COLO668 (cell line): ENCODE data around the gene SPSB4.
"Not testable (repeated sequence)": the region's sequence is repeated elsewhere in the genome, so short reads cannot be mapped to it uniquely, and the experiment has no call there.

Source experiments
- DNase-seq: peaks from one replicate; lab custom pipeline; 2025; ENCODE audit not compliant: unreplicated experiment; lab: John Stamatoyannopoulos, UW

SPSB4 gene

DNA sequence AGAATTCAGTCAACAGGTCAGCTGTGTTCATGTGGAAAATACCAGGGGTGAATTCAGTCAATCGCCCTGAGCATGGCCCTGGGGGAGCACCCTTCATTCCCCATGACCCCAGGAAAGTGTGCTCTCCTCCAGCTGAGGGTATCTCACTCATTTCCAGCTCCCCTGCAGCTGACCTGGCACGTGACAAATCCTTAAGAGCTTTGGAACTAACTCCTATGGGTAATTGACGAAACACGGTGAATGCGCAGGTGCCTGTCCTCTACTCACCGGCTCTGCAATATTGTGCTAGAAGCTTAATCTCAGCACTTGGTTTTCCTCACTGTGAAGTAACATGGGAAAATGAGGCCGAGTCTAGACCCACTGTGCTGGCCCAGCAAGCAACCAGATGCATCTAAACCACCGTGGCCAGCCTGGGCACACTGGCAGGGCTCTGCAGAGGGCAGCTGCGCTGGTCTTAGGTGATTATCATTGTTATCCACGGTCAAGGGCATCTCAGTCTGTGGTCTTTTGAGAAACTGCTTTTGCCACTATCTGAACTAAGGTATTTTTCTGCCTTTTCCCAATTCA lies 63.1 kb downstream of the SPSB4 start:
- no peak for DNase-seq

DNA sequence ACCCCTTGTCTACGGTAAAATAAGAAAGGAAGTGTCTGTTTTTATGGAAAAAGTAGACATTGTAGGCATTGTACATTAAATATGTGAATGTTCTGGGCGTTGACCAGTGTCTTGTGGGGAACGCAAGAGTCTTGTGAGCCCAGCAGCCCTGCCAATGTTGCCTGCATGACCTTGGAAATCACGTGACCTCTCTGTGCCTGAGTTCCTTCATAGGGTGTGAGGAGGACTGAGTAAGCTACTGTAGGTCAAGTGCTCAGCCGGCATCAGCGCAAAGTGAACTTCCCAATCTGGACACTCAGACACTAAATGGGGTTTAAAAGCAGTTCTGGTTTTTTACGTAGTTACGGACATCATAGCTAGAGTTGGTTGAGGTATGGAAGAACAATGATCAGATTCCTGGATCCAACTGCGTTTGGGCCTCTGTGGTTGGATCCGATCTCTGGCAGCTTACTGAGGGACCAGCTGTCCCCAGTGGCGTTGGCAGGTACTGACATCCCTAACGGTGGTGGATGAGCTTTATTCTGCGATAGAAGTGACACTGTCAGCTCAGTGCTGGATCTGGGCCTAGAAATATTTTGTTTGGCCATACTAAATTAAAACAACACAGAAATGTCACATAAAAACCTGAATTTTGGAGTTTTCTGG lies 63.8 kb downstream of the SPSB4 start:
- peak; percentile 2 for DNase-seq

DNA sequence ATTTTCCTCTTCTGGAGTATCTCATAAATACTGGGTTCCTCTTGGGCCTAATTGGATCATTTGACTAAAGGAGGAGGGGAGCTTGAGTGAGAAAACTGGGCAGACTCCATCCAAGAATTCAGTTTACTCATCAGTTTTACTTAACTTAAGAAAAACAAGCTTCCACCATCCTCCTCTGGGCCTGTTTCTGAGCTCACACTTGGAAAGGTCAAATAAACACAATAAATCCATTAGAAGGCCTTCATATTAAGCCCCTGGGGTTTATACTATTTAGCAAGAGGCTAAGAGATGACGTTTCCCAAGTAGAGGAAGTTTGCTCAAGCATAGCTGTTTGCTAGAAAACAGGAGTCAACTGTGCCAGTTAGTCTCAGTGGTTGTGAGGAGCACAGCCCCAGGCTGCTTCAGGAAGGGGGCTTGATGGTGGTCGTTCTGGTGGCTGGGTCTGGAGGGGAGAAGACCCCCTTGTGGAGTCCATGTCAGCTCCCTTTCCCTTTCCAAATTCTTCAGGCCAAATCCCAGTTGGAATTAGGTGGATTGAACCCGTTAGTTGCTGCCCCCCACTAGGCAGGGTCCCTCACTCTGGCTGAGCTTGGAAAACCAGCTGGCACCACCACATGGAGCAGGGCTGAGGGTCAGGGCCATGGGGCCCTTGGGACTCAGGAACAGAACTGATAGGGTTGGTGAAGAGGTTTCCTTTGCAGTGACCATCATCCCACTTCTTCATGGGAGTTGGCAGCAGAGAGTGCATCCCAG lies 64.8 kb downstream of the SPSB4 start:
- DNase-seq: no peak

DNA sequence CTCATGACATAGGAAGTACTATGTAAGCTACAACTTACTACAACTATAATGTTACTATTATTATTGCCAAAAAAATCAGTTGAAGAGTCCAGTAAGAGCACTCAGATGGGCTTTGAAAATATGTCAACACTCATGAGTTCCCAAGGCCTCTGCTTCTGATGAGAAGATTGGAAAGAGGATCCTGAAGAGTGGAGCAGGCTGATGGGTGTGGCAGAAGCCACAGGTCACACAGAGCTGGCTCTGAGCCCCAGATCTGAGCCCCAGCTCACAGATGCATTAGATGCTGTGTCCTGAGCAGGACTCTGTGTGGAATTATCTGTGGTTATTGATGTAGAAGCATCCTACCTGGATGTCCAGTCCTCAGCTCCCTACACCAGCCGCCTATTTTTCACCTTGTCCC lies 65.6 kb downstream of the SPSB4 start:
- no peak for DNase-seq

DNA sequence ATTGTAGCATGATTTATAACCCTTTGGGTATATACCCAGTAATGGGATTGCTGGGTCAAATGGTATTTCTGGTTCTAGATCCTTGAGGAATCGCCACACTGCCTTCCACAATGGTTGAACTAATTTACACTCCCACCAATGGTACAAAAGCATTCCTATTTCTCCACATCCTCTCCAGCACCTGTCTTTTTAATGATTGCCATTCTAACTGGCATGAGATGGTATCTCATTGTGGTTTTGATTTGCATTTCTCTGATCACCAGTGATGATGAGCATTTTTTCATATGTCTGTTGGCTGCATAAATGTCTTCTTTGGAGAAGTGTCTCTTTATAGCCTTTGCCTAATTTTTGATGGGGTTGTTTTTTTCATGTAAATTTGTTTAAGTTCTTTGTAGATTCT lies 66.8 kb downstream of the SPSB4 start:
- DNase-seq: not testable (repeated sequence)

DNA sequence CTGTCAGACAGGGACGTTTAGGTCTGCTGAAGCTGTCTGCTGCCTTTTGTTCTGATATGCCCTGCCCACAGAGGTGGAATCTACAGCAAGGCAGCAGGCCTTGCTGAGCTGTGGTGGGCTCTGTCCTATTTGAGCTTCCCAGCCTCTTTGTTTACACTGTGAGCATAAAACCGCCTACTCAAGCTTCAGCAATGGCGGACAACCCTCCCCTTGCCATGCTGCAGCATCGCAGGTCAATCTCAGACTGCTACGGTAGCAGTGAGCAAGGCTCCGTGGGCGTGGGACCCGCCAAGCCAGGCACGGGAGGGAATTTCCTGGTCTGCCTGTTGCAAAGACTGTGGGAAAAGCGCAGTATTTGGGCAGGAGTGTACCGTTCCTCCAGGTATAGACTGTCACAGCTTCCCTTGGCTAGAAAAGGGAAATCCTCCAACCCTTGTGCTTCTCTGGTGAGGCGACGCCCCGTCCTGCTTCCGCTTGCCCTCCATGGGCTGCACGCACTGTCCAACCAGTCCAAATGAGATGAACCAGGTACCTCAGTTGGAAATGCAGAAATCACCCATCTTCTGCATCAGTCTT lies 71.4 kb downstream of the SPSB4 start:
- no peak for DNase-seq

DNA sequence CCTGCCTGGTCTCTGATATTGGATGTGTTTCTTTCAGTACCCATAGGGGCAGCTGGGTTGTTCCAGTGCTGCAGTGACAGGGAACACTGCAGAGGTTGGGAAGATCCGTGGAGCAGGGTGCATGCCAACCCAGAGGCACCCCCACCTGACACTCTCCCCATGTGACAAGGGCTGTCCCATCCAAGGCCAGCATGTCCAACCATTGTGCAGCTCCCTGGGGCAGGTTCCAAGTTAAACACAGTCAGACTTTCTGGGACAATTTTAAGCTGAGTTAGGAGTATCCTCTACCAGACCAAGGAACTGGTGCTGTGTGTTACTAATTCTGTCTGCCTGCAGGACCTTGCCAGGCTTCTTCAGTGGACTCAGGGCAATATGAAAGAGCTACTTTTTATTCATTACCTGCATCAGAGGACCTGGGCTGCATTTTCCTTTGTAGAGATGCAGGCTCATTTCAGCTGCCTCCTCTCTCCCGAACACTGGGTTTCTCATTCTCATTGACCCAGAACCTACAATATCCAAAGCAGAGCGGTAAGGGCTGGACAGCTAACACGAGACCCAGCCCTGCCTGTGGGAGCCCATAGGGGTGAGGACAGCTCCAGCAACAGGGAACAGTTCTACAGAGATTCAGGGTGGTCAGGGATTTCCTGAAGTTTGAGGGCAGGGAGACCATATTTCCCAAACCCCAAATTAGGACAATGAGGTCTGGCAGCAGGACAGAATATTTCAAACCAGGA lies 72.7 kb downstream of the SPSB4 start:
- no peak for DNase-seq

DNA sequence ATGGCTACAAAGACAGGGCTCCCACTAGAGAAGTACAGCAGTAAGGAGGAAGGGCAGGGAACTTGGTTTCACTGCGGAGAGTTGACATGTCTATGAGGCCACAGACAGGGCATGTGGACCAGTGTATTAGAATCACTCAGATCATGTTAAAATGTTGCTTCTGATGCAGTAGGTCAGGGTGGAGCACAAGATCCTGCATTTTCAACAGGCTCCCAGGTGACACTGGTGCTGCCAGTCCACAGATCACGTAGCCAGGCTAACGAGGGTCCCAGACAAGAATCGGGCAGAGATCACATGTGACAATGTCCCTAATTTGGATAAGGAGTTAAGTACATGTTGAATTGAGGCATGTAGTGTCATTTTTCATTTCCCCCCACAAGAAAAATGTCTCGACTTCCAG lies 73.6 kb downstream of the SPSB4 start:
- DNase-seq: no peak

DNA sequence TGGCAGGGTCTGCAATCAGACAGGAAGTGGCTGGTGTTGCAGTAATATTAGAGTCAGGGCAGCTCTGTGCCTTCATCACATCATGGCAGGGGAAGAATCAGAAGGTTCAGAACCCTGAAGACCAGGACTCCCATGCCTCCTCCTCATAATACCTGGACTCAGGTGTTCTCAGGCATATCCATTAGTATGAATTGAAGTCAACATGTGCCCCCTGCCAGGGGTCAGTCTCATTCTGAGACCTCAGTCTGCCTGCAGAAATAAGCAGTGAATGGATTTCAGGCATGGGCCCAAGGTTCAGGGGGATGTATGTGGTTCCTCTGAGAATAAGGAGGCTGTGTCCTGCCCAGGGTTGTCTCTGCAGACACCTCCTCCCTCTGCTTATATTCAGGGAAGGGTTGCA lies 74.2 kb downstream of the SPSB4 start:
- DNase-seq: no peak

DNA sequence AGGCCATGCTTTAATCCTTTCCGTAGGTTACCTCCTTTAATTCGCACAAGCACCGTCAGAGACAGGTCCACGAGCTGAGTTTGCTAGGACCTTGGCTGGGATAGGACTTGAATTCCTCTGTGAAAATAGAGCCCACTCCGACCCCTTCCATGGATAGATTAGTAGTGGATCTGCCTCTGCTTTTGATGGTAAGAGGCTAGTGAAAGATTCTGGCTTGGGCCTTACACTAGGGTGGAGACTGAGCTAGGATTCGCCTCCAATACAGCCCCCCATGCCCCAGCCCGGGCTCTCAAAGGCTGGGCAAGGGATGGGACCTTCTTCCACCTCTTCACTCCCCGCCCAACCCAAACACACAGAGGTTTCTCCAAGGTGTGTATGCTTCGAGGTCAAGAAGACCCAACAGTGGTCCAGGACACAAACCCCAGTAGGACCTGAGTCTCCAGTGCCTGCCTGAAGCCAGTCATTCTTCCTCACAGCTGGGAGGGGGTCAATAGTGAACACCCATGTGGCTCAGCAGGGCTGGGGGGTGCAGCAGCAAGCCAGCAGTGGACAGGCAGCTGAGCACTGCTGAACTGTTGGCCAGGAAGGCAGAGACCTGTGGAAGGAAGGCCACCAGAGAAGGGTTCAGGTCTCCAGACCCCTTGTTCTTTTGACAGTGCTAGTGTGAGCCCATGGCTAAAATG lies 75.7 kb downstream of the SPSB4 start:
- no peak for DNase-seq

DNA sequence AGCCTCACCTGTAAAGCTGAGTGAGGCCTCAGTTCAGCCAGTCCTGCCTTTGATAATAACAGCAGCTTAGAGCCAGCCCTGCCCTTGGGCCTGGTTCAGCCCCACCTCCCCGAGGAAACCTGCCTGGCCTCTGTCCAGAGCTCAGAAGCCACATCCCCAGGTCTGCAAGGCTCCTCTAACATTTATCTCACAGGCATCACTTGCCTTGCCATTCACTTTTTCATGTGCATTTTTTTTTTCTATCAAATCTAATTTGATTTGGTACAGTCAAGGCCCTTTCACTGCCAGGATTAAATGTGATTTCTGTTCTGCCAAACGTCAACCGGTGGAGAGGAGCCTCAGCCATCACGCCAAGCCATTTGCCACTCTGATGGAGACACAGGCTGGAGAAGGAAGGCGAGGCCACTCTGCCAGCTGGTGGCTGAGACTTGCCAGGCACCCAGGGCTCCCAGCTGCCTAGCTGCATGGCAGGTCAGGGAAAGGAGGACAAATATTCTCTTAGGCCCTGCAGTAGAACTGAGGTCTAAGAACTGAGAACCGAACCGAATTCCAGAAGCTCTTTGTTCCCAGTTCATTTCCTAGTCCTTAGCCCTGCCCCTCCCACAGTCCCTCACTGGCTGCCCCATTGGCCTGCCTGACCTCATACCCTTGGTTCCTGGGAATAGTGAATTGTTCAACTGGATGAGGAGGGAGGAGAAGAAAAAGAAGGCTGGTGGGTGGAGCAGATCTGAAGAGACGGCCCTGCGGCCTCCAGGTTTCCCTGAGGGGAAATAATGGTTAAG lies 76.4 kb downstream of the SPSB4 start:
- DNase-seq: no peak

DNA sequence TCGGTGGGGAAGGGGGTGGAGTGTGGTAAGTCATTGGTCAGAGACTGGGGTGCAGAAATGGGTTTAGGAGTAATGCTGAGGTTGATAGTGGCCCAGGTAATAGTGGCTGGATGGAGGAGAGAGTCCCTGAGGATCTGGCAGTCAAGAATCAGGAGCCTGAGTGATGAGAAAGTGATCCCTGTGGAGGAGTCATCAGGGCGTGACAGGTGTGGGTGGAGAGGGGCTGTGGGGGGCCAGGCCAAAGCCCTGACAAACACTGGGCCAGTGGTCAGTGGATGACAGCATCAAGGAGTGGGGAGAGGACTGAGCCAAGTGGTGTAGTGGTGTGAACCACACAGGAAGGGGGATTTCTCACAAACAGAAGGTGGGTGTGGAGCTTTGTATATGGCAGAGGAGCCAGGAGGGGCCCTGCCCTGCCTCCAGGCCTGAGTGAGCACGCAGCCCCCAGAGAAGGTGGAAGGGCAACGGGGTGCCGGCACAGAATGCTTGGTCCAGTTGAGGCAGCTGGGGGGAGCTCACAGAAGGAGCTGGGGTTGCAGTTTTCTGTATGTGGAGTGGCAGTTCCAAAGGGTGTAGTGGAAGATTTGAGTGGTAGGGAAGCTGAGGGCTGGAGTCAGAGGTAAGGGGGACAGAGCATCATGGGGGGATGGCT lies 77.1 kb downstream of the SPSB4 start:
- DNase-seq: no peak

DNA sequence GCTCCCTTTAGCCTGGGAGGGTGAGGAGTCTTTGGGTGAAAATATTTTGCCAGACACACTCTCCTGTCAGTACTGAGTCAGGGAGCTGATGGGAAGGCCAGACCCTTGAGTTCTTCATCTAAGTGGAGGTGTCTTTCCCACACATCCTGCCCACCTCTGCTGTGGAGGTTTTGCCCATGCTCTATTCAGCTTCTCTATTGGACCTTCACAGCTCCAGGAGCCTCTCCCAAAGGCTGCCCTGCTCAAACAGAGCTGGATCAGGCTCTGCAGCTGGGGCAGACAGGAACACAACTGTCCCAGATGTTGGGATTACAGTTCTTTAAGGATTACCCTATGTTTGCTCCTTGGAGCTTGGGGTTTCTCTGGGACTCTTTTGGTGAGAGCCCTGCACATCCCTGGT lies 77.9 kb downstream of the SPSB4 start:
- DNase-seq: peak; percentile 22

DNA sequence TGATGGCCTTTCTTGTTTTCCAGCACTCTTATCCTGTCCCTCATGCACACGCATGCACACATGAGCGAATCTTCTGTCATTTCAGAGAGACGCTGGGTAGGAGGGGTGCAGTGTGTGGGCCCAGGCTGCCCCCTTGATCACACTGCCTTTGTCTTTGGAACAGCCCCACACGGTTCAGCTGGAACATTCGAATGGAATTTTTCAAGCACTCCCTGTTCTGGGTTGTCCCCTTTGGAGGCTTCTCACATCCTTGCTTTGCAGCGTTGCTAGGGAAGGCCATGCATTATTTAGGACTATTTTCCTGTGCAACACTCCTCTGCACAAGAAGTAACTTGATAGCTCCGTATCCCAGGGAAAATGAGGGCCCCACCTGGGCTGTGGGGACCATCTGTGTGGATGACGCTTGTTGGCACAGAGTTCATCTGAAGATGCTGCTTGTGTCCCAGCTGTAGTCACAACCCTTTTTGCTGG lies 78.4 kb downstream of the SPSB4 start:
- peak; percentile 64 for DNase-seq

DNA sequence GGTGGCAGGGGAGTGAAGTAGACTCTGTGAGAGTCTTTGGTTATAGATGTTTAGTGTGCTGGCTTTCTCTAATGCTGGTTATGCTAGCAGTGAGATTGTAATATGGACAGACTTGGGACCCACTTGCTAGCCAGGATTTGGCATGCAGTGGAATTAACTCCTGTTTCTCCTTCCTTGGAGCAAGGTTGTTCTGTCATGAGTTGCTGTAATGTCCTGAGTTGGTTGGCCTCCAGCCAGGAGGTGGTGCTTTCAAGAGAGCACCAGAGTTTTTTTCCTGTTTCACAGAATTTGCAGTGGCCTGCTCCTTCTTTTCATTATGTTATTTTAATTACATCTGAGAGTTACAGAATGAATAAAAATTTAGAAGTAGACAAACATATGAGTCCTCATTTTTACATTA lies 92.4 kb downstream of the SPSB4 start:
- no peak for DNase-seq

DNA sequence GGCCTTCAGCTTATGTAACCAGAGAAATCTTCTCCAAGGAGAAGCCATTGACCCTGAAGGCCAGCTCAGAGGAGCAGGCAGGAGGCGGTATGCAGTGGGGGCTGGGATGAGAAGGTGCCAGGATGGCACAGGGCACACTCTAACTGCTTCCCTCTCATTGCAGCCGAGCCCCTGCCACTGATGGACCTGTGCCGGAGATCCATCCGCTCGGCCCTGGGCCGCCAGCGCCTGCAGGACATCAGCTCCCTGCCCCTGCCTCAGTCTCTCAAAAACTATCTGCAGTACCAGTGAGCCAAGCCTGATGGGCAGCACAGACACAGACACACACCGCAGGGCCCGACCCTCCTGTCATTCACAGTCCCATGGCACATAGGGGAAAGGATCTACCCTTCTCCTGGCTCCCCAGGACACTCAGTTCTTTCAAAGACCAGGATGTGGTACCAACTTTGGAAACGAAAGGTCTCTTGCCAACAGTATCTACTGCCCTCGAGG lies 95.9 kb downstream of the SPSB4 start:
- DNase-seq: no peak

DNA sequence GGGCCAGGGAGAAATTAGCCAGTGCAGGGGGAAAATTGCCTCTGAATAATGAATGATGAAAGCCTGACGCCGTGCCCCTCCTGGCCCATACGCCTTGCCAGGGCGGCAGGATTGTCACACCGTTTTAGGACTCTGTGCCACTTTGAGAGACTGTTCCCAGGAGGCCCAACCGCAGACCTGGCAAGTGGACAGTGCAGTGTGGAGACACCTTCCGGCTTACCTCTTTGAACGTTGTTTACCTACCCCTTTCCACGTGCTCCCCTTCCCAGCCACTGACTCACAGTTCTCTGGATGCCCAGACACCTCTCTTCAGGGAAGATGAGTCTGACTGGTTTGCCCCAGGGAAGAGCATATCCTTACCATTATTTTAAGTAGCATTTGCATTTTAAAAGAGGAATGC lies 96.5 kb downstream of the SPSB4 start:
- DNase-seq: peak; percentile 53

DNA sequence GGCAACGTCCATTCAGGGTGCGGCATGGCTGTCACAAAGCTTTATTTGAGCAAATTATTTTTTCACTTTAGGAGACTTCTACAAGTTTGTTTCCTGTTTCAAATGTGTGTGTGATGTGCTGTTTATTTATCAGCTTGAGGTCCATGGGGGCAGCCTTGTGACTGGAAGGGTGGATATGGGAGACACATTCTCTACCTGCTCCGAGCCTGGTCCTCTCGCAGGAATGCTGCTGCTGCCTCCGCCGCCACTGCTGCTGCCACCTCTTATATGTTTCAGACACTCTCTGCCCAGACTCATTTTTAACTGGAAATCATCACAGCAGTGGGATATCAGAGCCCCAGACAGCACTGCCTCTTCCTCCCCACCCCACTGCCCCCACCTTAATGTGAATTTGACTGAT lies 97.0 kb downstream of the SPSB4 start:
- DNase-seq: no peak

DNA sequence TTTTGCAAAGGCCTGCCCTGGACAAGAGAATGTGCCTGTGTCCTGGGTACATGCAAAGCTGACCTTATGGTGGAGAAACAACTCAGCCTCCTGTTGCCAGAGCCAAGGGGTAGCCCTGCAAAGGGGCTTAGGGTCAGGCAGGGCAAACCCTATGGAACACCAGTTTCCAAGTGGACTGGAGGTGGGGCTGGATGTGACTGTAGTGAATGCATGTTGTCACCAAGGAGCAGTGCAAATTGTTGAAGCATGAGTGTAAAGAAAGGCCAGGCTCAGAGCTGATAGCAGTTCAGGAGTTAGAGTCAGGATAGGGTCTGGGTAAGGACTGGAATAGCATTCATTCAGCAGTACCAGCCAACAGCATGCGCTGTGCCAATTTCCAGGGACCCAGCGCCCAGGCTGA lies 97.6 kb downstream of the SPSB4 start:
- DNase-seq: no peak
